Renal pelvis (tissue), 4 donors: ENCODE results near the gene CAMKMT. TPM values are rescaled to one million over a fixed set of nuclear protein-coding genes. Genes with fewer than 3 reads are reported as not detected.

Experiments used
- DNase-seq: peaks from one replicate; pipeline ENCODE4 v3.0.0-alpha.2; 2013
- polyA plus RNA-seq, 3 donors: library from polyadenylated mRNA; unstranded; fragments of 120-200 nt; gene quantifications; one replicate each; pipeline ENCODE4 v1.2.1, GENCODE V29; 2013; ENCODE audit not compliant: insufficient read length in 3 of 3

CAMKMT gene
- polyA plus RNA-seq, 3 donors = 10.8 to 13.4 (median 12.1) TPM

DNA sequence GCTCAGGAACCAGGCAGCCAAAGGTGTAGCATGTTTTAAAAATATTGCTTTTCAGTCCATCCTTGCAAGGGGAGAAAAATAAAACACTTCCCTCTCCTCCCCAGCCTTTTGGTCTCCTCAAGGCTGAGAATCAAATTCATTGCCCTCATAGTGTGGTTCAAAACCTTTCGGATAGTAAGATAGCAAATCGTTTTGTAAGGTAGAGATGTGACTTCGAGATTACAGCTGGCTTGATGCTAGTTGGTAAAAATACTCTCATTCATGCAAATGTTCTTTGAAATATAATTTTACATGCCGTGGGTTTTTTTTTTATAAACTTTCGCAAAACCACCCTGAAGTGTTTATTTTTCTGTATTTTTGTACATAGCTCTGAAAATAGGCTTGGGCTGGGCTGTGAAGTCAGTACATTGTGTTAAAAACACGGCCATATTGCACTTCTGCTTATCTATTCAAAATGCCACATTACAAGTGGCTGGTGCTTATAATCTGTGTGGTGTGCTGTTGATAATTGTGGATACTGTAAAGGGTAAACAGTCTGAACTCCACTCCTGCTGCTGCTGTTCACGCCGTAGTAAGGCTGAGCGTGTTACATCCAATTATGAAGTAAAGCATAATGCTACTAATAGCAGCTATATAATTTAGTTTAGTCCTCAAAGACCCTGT, 407.7 kb downstream of the CAMKMT start:
- no peak for DNase-seq

DNA sequence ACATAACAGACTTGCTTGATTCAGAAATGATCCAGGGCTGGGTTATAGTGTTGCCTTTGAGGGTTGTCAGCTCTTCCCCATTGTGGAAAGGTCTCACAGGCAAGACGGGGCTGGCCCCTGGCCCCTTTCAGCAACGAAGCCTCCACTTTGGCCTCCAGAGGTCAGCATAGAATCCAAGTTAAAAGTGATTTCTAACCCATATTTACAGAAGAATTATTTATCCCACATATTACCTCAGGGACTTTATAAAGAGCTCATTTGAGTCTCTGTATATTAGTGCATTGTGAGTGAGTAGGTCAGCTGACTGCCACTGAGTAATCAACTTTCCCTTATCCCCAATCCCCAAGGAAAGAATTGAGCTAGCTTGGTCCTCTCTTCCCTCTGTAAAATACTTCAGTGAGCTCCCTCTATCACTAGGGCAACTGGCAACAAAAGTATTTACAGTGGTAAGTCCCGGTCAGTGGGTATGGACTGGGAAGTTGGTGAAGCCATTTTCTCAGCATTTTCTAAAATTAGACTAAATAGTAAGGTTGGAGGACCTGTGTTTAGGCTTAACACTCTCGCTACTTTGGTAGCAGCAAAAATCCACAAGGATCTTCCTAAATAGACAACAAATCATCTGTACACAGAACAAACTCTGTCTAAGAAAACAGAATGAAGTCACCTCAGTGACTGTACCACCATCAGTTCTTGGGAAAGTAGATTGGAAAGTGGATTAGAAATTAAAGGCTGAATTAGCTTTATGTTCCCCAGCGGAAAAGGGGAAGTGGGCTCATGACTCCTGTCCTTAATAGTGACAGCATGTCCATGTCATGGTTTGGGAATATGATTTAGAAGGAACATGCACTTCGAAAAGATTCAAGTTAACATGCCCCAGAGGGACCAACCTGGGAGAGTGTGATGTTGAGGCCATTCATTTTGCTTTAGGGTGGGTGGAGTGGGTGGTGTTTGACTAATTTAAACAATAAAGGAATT, 408.8 kb downstream of the CAMKMT start:
- no peak for DNase-seq

DNA sequence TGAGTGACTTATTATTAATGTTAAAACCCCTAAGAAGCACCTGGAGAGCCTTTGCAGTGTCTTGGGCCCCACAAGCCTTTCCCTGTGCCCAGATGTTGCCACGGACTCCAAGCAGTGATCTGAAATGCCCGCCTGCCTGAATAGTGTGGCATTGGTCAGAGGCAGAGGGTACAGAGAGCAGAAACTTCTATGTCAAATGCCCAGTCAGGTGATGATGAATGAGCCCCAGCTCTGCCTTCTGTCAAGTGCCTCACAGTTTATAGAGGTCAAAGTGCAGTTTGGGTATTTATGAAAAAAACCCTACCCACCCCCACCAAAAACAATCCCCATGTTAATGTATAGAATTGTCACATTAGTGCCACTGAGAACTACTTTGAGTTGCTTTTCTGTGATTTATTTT, 409.8 kb downstream of the CAMKMT start:
- no peak for DNase-seq

DNA sequence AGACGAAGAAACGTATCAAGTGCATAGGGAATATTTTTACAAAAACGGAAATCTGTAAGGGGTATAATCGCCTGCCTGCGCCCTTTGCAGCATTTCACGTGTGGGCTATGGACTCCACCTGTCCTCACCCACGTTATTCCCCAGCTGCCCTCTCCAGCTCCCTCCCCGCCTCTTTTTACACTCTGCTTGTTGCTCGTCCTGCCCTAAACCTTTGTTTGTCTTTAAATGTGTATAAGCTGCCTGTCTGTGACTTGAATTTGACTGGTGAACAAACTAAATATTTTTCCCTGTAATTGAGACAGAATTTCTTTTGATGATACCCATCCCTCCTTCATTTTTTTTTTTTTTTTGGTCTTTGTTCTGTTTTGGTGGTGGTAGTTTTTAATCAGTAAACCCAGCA, 410.4 kb downstream of the CAMKMT start:
- no peak for DNase-seq

DNA sequence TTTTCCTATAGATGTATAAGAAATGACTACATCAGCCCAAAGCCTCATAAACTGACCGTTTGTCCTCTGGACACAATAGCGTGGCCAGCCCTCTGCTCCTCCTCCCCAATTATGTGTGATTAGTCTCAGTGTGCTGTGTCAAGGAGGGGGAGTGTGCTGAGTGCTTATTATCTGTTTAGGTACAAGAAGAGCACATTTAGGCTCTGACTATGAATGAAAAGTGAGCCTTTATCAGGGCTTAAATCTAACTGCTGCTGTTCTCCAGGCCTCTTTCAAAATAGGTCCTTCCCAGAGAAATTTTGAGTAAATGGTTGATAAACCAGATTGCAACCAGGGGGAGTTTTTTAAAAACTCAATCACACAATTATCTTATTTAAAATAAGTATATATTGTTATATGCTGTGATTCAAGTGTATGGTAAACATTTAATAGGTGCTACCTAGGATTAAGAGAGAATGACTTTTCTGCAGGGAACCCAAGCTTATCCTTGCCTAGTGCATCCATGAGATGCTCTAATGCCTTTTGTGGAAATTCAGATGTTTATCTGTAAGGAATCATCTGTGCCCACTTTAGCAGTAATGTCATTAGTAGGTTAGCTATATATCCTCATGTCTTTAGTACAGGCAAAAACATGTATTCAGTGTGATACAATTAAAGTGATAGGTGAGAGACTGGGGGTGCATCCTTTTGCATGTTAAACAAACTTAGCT, 411.1 kb downstream of the CAMKMT start:
- no peak for DNase-seq

DNA sequence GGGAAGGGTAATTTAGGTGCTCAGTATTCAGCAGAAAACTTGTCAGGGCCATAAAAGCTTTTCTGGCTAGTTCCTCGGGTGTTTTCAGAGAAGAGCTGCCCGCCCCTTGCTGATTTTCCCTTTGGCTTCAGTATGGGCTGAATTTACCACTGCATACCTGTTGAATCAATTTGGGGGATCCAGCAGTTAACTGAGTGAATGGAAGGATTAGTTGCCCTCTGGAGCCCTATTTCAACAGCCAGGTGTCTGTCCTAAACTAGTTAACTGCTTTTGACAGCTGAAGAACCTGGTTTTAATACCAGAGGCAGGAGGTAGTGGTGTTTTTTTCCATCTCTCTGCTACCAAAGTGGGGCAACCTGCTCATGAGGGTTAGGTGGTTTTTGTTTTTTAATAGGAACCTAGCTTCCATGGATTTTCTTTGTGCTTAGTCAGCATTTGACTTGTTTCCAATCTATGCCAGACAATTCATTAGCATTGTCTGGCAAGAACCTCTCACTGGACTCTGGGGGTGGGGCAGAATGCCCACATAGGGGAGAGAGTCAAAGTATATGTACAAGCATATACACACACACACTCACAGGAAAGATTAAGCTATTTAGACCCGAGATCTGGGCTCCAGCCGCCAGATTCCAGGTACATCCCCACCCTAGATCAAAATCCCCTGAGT, 413.2 kb downstream of the CAMKMT start:
- DNase-seq = no peak

DNA sequence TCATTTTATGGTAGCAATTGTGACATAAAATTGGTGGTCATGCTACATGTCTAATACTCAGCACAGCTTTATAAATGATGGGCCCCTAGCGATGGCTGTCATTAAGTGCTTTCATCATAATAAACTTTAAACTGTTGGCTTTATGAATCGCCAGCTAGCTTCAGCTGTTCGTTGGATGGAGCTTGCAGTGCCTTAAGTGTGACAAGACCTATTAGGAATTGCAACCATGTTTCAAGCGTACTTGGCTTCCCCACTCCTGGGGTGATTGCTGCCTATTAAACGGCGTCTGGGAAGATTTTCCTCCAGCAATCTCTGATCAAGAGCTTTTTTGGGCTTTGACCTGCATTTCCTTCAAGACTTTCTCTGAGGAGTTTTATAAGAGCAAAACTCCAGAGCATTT, 415.3 kb downstream of the CAMKMT start:
- DNase-seq = no peak

DNA sequence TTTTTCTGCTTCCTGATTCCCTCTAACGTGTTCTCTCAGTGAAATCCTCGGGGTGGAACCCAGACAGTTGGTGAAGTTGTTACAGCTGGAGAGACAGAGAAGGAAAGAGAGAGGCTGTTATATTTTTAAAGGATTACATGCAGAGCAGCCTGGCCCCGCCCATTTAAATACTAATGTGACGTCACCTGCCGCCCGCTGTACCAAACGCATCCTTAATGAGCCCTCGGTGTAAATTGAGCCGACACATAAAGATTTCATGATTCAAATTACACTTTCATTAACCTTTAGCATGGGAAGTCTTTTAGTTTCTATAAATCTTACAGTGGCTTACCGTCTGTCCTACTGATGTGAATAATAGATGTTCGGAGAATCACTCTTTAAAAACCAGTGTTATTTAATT, 415.8 kb downstream of the CAMKMT start:
- peak; percentile 44 for DNase-seq

DNA sequence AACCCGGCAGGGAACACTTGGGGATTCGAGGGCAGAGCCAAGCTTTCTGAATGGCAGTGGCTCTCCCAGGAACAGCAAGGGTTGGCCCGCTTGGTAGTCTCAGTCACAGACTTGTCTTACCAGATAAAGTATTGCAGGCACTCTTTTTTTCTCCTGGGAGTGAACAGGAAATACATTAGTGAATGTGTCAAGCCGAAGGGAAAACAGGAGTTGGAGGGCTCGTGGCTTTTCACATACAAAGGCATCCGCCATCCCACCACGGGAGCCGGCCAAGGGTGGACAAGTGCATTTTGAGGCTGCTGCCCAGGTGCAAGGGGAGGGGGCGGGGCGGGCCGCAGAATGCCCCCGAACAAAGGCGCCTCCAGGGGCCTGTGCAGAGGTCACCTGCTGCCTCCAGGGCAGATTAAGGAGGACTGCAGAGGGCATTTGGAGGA, 416.5 kb downstream of the CAMKMT start:
- no peak for DNase-seq

DNA sequence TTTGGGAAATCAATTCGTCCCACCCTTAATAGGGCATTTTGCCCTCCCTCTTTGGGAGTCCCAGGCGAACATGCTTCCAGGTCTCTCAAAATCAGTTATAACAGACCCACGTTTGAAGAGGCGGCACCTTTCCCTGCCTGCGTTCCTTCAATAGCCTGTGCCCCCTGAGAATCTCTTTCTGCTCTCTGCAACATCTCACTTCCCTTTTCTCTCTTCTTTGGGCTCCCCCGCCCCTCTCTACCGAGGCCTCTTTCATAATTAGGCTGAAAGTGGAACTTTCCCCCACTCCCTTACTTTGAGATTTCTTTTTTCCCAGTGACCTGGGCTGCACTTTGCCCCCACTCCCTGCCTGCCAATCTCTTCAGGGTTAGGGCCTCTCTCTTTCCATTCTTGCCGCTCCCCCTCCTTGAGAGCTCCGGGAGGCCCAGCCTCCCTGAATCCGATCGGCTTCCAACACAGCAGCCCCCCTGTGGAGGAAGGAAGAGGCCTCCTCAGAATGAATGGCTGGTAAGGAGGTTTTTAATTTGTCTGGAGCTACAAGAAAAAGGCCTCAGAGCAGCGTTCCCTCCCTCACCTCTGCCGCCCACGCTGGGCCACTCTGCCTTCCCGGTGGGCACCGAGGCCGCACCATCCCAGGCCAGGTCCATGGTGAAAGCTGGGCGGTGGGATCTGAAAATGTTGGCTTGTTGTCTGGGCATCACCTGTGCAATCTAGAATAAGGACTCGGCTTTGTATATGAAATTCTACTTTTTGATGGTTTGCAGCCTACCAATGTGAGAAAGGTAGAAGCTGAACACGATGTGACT, 417.1 kb downstream of the CAMKMT start:
- DNase-seq = no peak

DNA sequence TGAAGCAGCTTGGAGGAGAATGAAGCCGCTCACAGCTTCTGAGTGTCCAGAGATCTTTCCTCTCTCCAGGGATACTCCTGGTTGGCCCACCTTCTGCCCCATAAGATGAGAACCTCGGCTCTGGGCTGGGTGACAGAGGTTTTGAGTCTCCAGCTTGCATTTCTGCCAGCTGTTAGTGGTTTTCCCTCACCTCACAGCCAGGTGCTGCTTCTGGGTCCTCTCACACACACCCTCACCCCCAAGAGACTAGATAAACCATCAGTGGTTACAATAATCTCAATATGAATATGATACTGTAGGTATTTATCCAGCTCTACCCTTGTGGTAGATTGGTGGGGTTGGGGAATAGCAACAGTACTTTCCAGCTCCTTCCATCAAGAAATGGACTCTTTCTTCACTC, 418.0 kb downstream of the CAMKMT start:
- no peak for DNase-seq

DNA sequence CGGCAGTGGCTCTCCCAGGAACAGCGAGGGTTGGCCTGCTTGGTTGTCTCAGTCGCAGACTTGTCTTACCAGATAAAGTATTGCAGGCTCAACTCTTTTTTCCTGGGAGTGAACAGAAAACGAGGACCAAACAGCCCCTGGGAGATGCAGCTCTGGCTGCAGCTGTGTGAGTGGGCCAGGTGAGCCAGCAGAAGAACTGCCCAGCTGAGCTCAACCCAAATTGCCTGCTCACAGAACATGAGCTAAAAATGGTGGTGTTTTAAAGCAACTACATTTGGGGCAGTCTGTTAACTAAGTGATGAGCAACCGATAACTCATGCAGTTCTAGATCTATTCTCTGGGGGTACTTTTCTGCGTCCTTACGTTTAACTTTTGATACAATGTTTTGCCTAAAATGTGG, 418.7 kb downstream of the CAMKMT start:
- no peak for DNase-seq

DNA sequence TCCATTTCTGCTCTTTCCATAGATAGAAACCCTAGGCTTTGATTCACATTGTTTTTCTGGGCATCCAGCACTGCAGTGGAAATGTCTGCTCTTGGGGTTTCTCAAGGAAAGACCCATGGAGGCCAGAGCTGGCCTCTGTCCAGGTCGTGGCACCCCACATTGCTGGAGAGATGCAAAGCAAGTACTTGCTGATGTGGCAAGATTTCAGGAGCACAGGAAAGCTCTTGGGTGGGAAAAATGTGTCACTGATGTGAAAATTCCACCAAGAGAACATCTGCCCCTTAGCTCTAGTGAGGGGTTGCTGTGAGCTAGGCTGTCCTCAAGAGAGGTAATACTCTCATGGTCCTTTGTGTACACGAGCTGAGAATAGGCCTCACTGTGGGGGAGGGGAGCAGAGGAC, 423.7 kb downstream of the CAMKMT start:
- no peak for DNase-seq

DNA sequence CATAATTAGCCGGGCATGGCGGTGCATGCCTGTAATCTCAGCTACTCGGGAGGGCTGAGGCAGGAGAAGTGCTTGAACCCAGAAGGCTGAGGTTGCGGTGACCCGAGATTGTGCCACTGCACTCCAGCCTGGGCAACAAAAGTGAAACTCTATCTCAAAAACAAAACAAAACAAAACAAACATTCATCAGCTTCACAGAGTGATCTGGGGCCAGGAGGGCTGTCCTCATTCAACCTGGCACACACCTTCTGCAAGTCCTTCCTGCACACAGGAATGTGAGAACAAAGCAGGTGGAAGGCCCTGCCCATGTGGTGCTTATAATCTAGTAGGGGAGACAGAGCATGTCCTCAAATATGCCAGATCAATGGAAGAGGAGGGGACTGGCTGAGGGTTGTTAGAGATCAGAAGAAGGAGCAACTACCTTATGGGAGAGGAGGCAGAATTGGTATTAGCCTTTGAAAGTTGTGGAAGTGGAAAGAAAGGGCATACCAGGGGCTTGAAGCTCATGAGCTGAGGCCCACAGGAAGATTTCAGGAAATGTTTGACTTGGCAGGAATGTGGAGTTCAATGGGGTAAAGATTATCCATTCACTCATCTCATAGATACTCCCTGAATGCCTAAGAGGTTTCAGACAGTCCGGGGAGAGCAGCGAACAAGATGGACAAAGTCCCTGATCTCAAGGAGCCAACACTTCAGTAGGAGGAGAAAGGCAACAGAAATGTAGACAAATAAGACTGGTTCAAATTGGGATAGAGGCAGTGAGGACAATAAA, 424.5 kb downstream of the CAMKMT start:
- DNase-seq = no peak

DNA sequence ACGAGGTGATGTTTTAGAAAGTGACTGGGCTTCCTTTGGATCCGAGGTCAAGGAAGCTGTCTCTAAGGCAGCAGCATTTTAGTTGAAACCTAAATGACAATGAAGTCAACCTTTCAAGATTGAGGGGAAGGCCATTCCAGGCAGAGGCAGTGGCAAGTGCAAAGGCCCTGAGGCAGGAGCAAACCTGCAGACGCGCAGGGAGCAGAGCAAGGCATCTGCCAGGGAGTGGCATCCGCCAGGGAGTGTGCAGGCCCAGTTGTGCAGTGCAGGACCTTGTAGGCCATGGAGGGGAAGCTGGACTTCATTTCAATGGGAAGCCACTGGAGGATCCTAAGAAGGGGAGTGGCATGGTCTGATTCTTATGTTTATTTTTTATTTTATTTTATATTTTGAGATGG, 425.1 kb downstream of the CAMKMT start:
- no peak for DNase-seq

DNA sequence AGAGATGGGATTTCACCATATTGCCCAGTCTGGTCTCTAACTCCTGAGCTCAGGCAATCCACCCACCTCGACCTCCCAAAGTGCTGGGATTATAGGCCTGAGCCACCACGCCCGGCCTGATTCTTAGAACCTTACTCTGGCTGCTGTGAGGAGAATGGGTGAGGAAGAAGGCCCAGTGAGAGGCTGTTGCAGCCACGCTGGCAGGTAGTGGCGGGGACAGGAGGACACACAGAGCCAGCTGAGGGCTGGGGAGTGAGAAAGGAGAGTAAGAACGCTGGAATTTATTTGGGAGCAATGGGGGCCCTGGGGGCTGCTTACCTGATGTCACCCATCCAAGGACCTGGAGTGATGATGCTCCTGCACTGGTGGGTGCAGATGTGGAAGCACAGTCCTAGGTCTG, 425.9 kb downstream of the CAMKMT start:
- no peak for DNase-seq

DNA sequence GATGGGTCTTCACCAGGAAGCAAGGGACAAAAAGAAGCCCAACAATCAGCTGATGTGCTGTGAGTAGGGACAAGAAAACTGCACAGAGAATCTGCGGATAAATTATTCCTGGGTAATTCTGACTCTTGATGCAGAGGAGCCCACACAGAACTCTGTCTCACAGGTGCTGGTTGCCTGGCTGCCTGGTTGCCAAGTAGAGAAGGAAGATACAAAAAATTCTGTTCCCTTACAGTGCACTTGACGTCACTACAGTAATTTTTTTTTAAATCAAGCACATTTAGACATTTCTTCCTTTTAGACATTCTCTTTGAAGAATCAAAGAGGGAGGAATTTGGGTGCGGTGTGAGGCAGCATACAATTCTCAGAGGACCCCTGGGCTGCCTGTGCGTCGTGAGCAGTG, 427.7 kb downstream of the CAMKMT start:
- DNase-seq = no peak

DNA sequence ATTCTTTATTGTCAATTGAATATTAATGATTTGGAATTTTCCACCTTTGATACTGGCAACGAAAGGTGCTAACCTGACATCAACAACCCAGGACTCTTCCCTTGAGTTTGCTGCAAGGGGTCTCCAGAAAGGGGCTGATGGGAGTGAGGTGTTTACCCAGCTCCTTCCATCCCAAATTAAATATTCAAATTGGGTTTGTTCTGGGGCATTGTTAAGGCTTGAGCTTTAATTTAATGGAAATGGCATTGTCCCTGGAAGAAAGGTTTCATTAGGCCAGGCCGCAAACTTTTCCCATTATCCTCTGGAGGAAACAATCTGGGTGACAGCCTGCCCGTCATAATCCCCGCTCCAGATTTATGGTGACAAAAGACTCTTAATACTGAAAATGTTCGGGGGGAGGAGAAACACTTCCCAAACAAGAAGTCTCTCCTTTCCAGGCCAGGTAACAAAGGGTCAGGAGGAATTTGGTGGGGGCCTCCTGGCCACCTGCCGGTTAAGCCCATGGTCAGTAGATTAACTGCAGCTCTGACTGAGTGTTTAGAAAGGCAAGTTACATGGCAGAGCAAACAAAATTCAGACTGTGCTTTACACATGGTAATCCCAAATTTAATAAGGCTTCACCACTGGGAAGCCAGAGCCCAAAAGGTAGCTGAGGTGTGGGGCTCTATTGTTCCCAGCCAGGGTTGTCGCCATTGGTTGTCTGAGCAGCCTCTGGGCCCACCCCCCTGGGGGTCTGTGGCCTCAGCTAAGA, 428.4 kb downstream of the CAMKMT start:
- DNase-seq = no peak

DNA sequence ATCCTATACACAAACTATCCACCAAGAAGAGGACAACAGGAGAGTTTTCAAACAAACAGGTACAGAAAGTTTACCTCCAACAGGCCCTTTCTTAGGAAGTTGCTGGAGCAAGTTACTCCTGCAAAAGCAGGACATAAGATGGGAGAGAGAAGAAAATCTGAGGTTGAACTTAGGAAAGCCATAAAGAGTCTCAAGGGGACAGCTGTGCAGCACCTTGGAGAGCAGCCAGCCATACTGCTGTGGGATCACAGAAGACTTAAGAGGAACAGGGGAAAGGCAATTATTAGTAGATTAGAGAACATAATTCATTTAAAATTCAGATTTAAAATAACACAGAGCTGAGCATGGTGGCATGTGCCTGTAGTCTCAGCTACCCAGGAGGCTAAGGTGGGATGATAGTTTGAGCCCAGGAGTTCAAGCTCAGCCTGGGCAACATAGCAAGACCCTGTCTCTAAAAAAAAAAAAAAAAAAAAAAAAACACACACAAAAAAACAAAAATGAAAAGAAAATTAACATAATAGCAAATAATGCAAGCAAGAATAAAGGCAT, 431.6 kb downstream of the CAMKMT start:
- peak; percentile 65 for DNase-seq
